OCI-LY7 (cell line): ENCODE results near the gene PTAFR.

Experiments used
- EZH2phosphoT487 ChIP-seq: fragments of 200-600 bp; sonication (generic); IDR thresholded peaks from 2 replicates; pipeline ENCODE4 v1.6.1; 2018; ENCODE audit warnings: low read depth, borderline replicate concordance, mild to moderate bottlenecking, mixed run types, antibody characterized with exemption, low read length, moderate library complexity, mixed read lengths
- TF ChIP-seq, protein P1 (sequence below): fragments of 200-600 bp; sonication (generic); conservative IDR thresholded peaks from 2 replicates; pipeline ENCODE4 v1.5.1; 2014; ENCODE audit warnings: mild to moderate bottlenecking, antibody characterized with exemption, low read length, moderate library complexity, mixed read lengths

DNA sequence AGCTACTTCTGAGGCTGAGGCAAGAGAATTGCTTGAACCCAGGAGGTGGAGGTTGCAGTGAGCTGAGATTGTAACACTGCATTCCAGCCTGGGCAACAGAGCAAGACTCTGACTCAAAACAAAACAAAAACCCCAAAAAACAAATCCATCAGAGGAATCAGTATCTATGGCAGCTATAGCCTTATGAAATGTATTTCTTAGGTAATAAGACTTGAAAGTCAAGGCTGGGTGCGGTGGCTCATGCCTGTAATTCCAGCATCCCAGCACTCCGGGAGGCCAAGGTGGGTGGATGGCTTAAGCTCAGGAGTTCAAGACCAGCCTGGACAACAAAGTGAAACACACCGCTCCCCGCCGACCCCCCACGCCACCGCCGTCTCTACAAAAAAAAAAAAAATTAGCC, 56.9 kb downstream of the PTAFR start:
- TF ChIP-seq, protein P1, sequence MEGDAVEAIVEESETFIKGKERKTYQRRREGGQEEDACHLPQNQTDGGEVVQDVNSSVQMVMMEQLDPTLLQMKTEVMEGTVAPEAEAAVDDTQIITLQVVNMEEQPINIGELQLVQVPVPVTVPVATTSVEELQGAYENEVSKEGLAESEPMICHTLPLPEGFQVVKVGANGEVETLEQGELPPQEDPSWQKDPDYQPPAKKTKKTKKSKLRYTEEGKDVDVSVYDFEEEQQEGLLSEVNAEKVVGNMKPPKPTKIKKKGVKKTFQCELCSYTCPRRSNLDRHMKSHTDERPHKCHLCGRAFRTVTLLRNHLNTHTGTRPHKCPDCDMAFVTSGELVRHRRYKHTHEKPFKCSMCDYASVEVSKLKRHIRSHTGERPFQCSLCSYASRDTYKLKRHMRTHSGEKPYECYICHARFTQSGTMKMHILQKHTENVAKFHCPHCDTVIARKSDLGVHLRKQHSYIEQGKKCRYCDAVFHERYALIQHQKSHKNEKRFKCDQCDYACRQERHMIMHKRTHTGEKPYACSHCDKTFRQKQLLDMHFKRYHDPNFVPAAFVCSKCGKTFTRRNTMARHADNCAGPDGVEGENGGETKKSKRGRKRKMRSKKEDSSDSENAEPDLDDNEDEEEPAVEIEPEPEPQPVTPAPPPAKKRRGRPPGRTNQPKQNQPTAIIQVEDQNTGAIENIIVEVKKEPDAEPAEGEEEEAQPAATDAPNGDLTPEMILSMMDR: no peak
- TF ChIP-seq EZH2phosphoT487: no peak
